CD4-positive, alpha-beta T cell treated with Interleukin-4 for 4 hours (primary cell): ENCODE measurements around the gene MCM3.

Experiments
- DNase-seq: peaks from one replicate; pipeline ENCODE4 v3.0.0-alpha.2; 2020

The MCM3 gene

GRCh38 chr6:52284460-52285176 lies at the start of gene MCM3:
Gene MCM3 (minus strand): TSS chr6:52284742. CDS start chr6:52284674, 68 bp downstream.
- peak; percentile 99 for DNase-seq

GRCh38 chr6:52333840-52334200 lies 49.3 kb upstream of the MCM3 start:
- DNase-seq, result peak; percentile 75

- DNase-seq, result peak; percentile 13
Observed at GRCh38 chr6:52331793-52332457, 47.4 kb upstream of the MCM3 start.

- DNase-seq, result no peak
Observed at GRCh38 chr6:52330470-52330869, 45.9 kb upstream of the MCM3 start.

GRCh38 chr6:52328729-52329128 lies 44.2 kb upstream of the MCM3 start:
- DNase-seq, result no peak

GRCh38 chr6:52328303-52328662 lies 43.7 kb upstream of the MCM3 start:
- no peak for DNase-seq

- no peak for DNase-seq
Observed at GRCh38 chr6:52326540-52327364, 42.2 kb upstream of the MCM3 start.

- no peak for DNase-seq
Observed at GRCh38 chr6:52325695-52326471, 41.3 kb upstream of the MCM3 start.

GRCh38 chr6:52324189-52324588 lies 39.6 kb upstream of the MCM3 start:
- DNase-seq, result no peak

- no peak for DNase-seq
Observed at GRCh38 chr6:52317841-52318581, 33.5 kb upstream of the MCM3 start.

GRCh38 chr6:52317211-52317610 lies 32.7 kb upstream of the MCM3 start:
- DNase-seq, result no peak

- no peak for DNase-seq
Observed at GRCh38 chr6:52314752-52315151, 30.2 kb upstream of the MCM3 start.

GRCh38 chr6:52312461-52312860 lies 27.9 kb upstream of the MCM3 start:
- no peak for DNase-seq

- DNase-seq, result no peak
Observed at GRCh38 chr6:52310932-52311331, 26.4 kb upstream of the MCM3 start.

GRCh38 chr6:52307900-52308372 lies 23.4 kb upstream of the MCM3 start:
- DNase-seq, result peak; percentile 41

- DNase-seq, result no peak
Observed at GRCh38 chr6:52306972-52307870, 22.7 kb upstream of the MCM3 start.

- DNase-seq, result peak; percentile 40
Observed at GRCh38 chr6:52305948-52306767, 21.6 kb upstream of the MCM3 start.

GRCh38 chr6:52305411-52305810 lies 20.9 kb upstream of the MCM3 start:
- peak; percentile 28 for DNase-seq

GRCh38 chr6:52304983-52305390 lies 20.4 kb upstream of the MCM3 start:
- peak; percentile 27 for DNase-seq

- DNase-seq, result no peak
Observed at GRCh38 chr6:52303178-52303577, 18.6 kb upstream of the MCM3 start.
